Loucy (cell line): ENCODE measurements around the gene SLTM.
"Not testable (repeated sequence)": the region's sequence is repeated elsewhere in the genome, so short reads cannot be mapped to it uniquely, and the experiment has no call there.

Source experiments
- H2AFZ ChIP-seq: fragments of 200-600 bp; sonication (generic); 2 replicates; pipeline ENCODE4 v1.6.0; 2016; ENCODE audit warnings: antibody characterized with exemption, mild to moderate bottlenecking, low read length, moderate library complexity
- H3F3A ChIP-seq: fragments of 200-600 bp; 2 replicates; pipeline ENCODE4 v1.6.0; 2016; ENCODE audit warnings: antibody characterized with exemption, low read depth, mild to moderate bottlenecking
- H3K27me3 ChIP-seq: fragments of 200-600 bp; sonication (generic); 2 replicates; pipeline ENCODE4 v1.6.1; 2014; ENCODE audit warnings: low read length, mild to moderate bottlenecking; ENCODE audit not compliant: insufficient read depth, poor library complexity, severe bottlenecking
- H3K36me3 ChIP-seq: fragments of 200-600 bp; sonication (generic); 2 replicates; pipeline ENCODE4 v1.6.1; 2016; ENCODE audit warnings: low read length; ENCODE audit not compliant: insufficient read depth
- H3K4me1 ChIP-seq: fragments of 200-600 bp; sonication (generic); 2 replicates; pipeline ENCODE4 v1.5.1; 2014; ENCODE audit warnings: low read length, mild to moderate bottlenecking; ENCODE audit not compliant: insufficient read depth, poor library complexity, severe bottlenecking
- H3K4me2 ChIP-seq: fragments of 200-600 bp; sonication (generic); 2 replicates; pipeline ENCODE4 v1.6.0; 2014; ENCODE audit warnings: antibody characterized with exemption, low read length, low read depth, mild to moderate bottlenecking; ENCODE audit not compliant: poor library complexity, severe bottlenecking
- H3K4me3 ChIP-seq: fragments of 200-600 bp; sonication (generic); 2 replicates; pipeline ENCODE4 v1.5.1; 2014; ENCODE audit warnings: low read length, mild to moderate bottlenecking, mixed read lengths; ENCODE audit not compliant: poor library complexity, severe bottlenecking
- H3K79me2 ChIP-seq: fragments of 200-600 bp; sonication (generic); 2 replicates; pipeline ENCODE4 v1.6.1; 2014; ENCODE audit warnings: low read length; ENCODE audit not compliant: insufficient read depth
- H3K9ac ChIP-seq: fragments of 200-600 bp; sonication (generic); 2 replicates; pipeline ENCODE4 v1.6.0; 2014; ENCODE audit warnings: mild to moderate bottlenecking, low read depth, low read length, moderate library complexity; ENCODE audit not compliant: poor library complexity, severe bottlenecking
- H3K9me2 ChIP-seq: fragments of 200-600 bp; sonication (generic); replicated peaks from 2 replicates; pipeline ENCODE4 v1.6.1; 2016; ENCODE audit warnings: low read depth, low read length, mixed read lengths
- H3K9me3 ChIP-seq: fragments of 200-600 bp; sonication (generic); 2 replicates; pipeline ENCODE4 v1.6.1; 2014; ENCODE audit warnings: mild to moderate bottlenecking, antibody characterized with exemption, low read length, low read depth; ENCODE audit not compliant: insufficient read depth
- H4K20me1 ChIP-seq: fragments of 200-600 bp; sonication (generic); 2 replicates; pipeline ENCODE4 v1.6.0; 2014; ENCODE audit warnings: antibody characterized with exemption, low read length, mild to moderate bottlenecking; ENCODE audit not compliant: insufficient read depth, poor library complexity, severe bottlenecking
- CTCF ChIP-seq: fragments of 200-600 bp; sonication (generic); conservative IDR thresholded peaks from 2 replicates; pipeline ENCODE4 v1.5.1; 2014; ENCODE audit warnings: mild to moderate bottlenecking, antibody characterized with exemption, low read length
- EZH2phosphoT487 ChIP-seq: fragments of 200-600 bp; IDR thresholded peaks from 2 replicates; pipeline ENCODE4 v1.6.1; 2018; ENCODE audit warnings: antibody characterized with exemption, mild to moderate bottlenecking, moderate library complexity, borderline replicate concordance

SLTM gene

GRCh38 chr15:58898150-58898680 lies 35.3 kb downstream of the SLTM start:
- Histone ChIP-seq H3K27me3 (no peaks in the 10 kb centered on the region), H2AFZ (no peak overlapping the region), H3F3A (no peaks in the 10 kb centered on the region), H3K36me3 (peaks cover 79% of the 10 kb centered on the region), H3K9me2 (no peaks in the 10 kb centered on the region), H3K4me2 (no peak overlapping the region), H4K20me1 (peaks cover 4% of the 10 kb centered on the region), H3K9me3 (no peaks in the 10 kb centered on the region), H3K4me1 (no peaks in the 10 kb centered on the region), H3K4me3 (no peak overlapping the region), H3K79me2 (peaks cover 13% of the 10 kb centered on the region; the same call in 1 of the 2 replicates), H3K9ac (no peak overlapping the region)
- TF ChIP-seq EZH2phosphoT487 = no peak
- no peak for TF ChIP-seq CTCF

GRCh38 chr15:58889363-58889762 lies 44.1 kb downstream of the SLTM start:
- no peak overlapping the region for H3K4me2 ChIP-seq
- H2AFZ ChIP-seq = no peak overlapping the region
- no peaks in the 10 kb centered on the region for H3K27me3 ChIP-seq
- H3K9me3 ChIP-seq = no peaks in the 10 kb centered on the region
- TF ChIP-seq EZH2phosphoT487 = no peak
- no peak for TF ChIP-seq CTCF
- no peaks in the 10 kb centered on the region for H3K79me2 ChIP-seq
- H3K4me3 ChIP-seq = no peak overlapping the region
- H3K4me1 ChIP-seq = no peaks in the 10 kb centered on the region
- H3K36me3 ChIP-seq = peaks cover 98% of the 10 kb centered on the region
- H3K9me2 ChIP-seq = no peaks in the 10 kb centered on the region
- no peaks in the 10 kb centered on the region for H4K20me1 ChIP-seq
- H3F3A ChIP-seq = no peaks in the 10 kb centered on the region
- H3K9ac ChIP-seq = no peak overlapping the region

GRCh38 chr15:58886921-58887320 lies 46.6 kb downstream of the SLTM start:
- Histone ChIP-seq H3K9me2 (no peaks in the 10 kb centered on the region), H4K20me1 (no peaks in the 10 kb centered on the region), H3K4me3 (no peak overlapping the region), H3K79me2 (no peaks in the 10 kb centered on the region), H3F3A (no peaks in the 10 kb centered on the region), H3K4me2 (no peak overlapping the region), H3K9ac (no peak overlapping the region), H3K27me3 (no peaks in the 10 kb centered on the region), H2AFZ (no peak overlapping the region), H3K9me3 (no peaks in the 10 kb centered on the region), H3K4me1 (no peaks in the 10 kb centered on the region), H3K36me3 (peaks cover 92% of the 10 kb centered on the region)
- TF ChIP-seq EZH2phosphoT487 = no peak
- TF ChIP-seq CTCF = no peak

- H3K9ac ChIP-seq, H3K9me2 ChIP-seq, H3F3A ChIP-seq, H3K4me3 ChIP-seq, H3K27me3 ChIP-seq, H3K79me2 ChIP-seq, H3K4me2 ChIP-seq, H3K4me1 ChIP-seq, H3K9me3 ChIP-seq, H4K20me1 ChIP-seq, H2AFZ ChIP-seq: not testable (repeated sequence)
- H3K36me3 ChIP-seq = peaks cover 94% of the 10 kb centered on the region
These were observed 49.6 kb downstream of the SLTM start for GRCh38 chr15:58883926-58884325.
